Measurements from ENCODE around the gene MSH5. TPM values are rescaled to one million over a fixed set of nuclear protein-coding genes. Genes with fewer than 3 reads are reported as not detected.

The MSH5 gene
- total RNA-seq, 1 experiment from 2014 or later, result 22.4 TPM

GRCh38 chr6:31771992-31772358, 32.2 kb downstream of the MSH5 start:
- Histone ChIP-seq H3K27ac (ENCODE audit: insufficient read length, low read depth, low read length) (no peak overlapping the region), H2BK12ac (ENCODE audit: insufficient read length, low read depth, low read length) (no peak overlapping the region), H2BK5ac (ENCODE audit: insufficient read length, low read length) (no peak overlapping the region), H2BK120ac (ENCODE audit: low read depth, low read length, poor library complexity, severe bottlenecking) (no peak overlapping the region), H4K5ac (ENCODE audit: insufficient read length, low read depth, low read length) (no peak overlapping the region), H4K91ac (ENCODE audit: insufficient read length, low read depth, low read length) (no peak overlapping the region), H3K9ac (ENCODE audit: extremely low read depth, insufficient read length, low read length) (no peak overlapping the region), H3K14ac (ENCODE audit: insufficient read depth, low read length) (no peak overlapping the region), H2AK5ac (ENCODE audit: insufficient read length, low read length) (no peak overlapping the region), H3K4ac (ENCODE audit: low read depth, low read length) (no peak overlapping the region), H3K79me2 (ENCODE audit: insufficient read depth, low read length) (no peaks in the 10 kb centered on the region), H2BK15ac (ENCODE audit: low read depth, low read length) (no peak overlapping the region), H3K9me3 (ENCODE audit: control insufficient read depth, low read depth, low read length) (no peaks in the 10 kb centered on the region), H3K23me2 (ENCODE audit: insufficient read length, low read depth, low read length, poor library complexity, severe bottlenecking) (no peaks in the 10 kb centered on the region), H4K20me1 (ENCODE audit: control insufficient read depth, insufficient read depth, insufficient read length) (no peaks in the 10 kb centered on the region), H3K27me3 (ENCODE audit: insufficient read depth, low read length) (no peaks in the 10 kb centered on the region), H3K18ac (ENCODE audit: insufficient read length, low read depth, low read length) (no peak overlapping the region), H3K4me1 (ENCODE audit: insufficient read depth, low read length) (no peaks in the 10 kb centered on the region), H3K23ac (ENCODE audit: insufficient read length, low read depth, low read length) (no peak overlapping the region), H3K79me1 (ENCODE audit: insufficient read depth, low read depth, low read length, poor library complexity, severe bottlenecking) (no peaks in the 10 kb centered on the region), H4K8ac (replicated peaks; ENCODE audit: insufficient read length, low read depth, low read length) (no peak overlapping the region), H2AFZ (ENCODE audit: low read length) (no peak overlapping the region), H3K4me2 (ENCODE audit: insufficient read depth, insufficient read length, low read length) (no peak overlapping the region), H3K56ac (ENCODE audit: insufficient read length, low read depth, low read length) (no peak overlapping the region), H3T11ph (ENCODE audit: low read length) (no peak overlapping the region), H2BK20ac (ENCODE audit: low read depth, low read length, poor library complexity, severe bottlenecking) (no peak overlapping the region)
- WGBS (ENCODE audit: extremely low coverage, insufficient read length, low lambda C conversion rate), result no CpG with 5 or more reads among the region's 4 CpGs
- Mint-ChIP-seq H3K27me3 (ENCODE audit: low read depth) (no peaks in the 10 kb centered on the region; the same call in 1 of the 2 replicates), H3K4me3 (no peak overlapping the region), H3K36me3 (ENCODE audit: insufficient read depth in 1 of 3, low read depth in 3 of 3) (no peaks in the 10 kb centered on the region), H3K4me1 (peaks cover 6 to 7% of the 10 kb centered on the region in 2 experiments; a peak in 3 of 4 replicates), H3K9me3 (no peaks in the 10 kb centered on the region), H3K27ac (peak overlapping the region in 1 of 3 experiments; percentile 59; a peak in 1 of 7 replicates)
- no peak for DNase-seq
- no peak for TF ChIP-seq CTCF (conservative IDR thresholded peaks at IDR 0.05)
